Fibroblast of pulmonary artery (primary cell): ENCODE data around the gene SETBP1.

Source experiments
- DNase-seq: peaks from one replicate; pipeline ENCODE4 v3.0.0-alpha.2; 2010; ENCODE audit warnings: low read depth
- H3K4me3 ChIP-seq: replicated peaks from 2 replicates; pipeline ENCODE4 v1.5.1; 2011; ENCODE audit warnings: low read depth, mild to moderate bottlenecking, control low read depth, low read length, moderate library complexity
- TF ChIP-seq, protein P1 (sequence below): IDR thresholded peaks from 2 replicates; pipeline ENCODE4 v1.5.1; 2011; ENCODE audit warnings: mild to moderate bottlenecking, control low read depth, low read length, inconsistent platforms; ENCODE audit errors: missing control alignments

Gene SETBP1

DNA sequence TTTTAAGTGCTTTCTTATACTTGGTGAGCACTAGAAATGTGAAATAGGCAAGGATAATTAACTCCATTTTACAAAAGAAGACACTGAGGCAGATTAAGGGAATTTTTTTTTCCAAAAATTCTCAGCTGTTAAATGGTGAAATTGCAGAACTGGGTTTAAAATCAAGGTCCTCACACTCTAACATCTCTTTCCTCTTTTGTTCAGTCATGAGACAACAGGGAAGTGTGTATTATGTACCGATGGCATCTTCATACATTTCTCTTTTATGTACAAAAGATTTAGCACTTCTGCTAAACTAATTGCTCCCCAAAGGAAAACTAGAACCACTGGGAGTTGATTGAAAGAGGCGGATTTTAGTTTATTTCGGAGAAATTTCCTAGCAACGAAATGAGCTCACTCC lies 203.0 kb downstream of the SETBP1 start:
- H3K4me3 ChIP-seq = no peak overlapping the region
- TF ChIP-seq, protein P1, sequence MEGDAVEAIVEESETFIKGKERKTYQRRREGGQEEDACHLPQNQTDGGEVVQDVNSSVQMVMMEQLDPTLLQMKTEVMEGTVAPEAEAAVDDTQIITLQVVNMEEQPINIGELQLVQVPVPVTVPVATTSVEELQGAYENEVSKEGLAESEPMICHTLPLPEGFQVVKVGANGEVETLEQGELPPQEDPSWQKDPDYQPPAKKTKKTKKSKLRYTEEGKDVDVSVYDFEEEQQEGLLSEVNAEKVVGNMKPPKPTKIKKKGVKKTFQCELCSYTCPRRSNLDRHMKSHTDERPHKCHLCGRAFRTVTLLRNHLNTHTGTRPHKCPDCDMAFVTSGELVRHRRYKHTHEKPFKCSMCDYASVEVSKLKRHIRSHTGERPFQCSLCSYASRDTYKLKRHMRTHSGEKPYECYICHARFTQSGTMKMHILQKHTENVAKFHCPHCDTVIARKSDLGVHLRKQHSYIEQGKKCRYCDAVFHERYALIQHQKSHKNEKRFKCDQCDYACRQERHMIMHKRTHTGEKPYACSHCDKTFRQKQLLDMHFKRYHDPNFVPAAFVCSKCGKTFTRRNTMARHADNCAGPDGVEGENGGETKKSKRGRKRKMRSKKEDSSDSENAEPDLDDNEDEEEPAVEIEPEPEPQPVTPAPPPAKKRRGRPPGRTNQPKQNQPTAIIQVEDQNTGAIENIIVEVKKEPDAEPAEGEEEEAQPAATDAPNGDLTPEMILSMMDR = no peak
- DNase-seq = no peak

DNA sequence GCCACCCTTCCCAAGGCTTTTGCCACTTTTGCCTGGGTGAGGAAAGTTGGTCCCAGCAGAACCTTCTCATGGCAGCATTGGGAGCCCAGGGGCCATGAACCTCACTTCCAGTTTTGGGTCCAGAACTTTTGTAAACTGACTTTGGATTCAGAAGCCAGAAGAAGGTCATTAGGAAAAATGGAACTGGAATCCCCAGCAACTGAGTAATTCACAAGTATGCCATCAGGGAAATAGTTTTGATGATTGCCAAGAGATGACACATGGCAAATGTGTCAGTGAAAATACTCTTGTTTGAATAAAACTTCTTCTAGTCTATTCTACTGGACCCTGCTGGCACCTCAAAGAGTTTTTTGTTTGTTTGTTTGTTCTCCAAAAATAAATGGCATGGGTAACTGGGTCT lies 203.7 kb downstream of the SETBP1 start:
- DNase-seq = no peak
- no peak overlapping the region for H3K4me3 ChIP-seq
- TF ChIP-seq, protein P1 = no peak

DNA sequence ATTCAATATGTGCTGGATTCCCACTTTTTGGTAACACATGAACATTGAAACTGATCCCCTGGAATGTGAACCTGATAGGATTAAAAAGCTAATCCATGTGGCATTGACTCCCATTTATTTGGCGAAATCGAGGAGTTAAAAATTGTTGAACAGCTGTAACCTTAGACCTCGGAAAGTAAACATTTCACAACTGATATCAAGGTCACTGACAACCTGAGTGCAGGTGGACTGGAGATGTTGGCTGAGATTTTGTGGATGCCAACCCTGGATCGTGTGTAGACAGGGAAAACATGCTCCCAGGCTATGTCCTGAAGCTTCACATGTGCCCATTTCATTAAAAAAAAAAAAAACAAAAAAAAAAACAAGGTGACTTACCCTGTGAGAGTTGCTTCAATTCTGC lies 204.8 kb downstream of the SETBP1 start:
- H3K4me3 ChIP-seq = no peak overlapping the region
- TF ChIP-seq, protein P1 = no peak
- DNase-seq = no peak

DNA sequence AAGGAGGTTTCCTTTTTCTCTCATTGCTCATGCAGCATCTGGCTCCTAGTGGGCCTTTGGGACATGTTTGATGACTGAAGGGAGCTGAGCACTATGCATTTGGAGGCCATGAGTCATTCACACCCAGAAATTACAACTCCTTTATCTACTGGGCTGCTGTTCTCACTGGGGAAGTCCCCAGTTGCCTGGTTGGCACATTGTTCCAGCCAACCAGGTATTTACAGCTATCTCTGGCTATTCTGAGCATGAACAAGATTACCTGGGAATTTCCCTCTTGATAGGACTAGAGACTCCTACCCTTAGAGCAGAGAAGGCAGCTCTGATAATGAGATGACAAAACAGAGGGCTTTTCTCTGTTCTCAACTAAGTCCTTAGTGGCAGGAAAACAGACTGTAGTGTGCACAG lies 206.5 kb downstream of the SETBP1 start:
- H3K4me3 ChIP-seq = no peak overlapping the region
- DNase-seq = peak; percentile 51
- TF ChIP-seq, protein P1 = no peak

DNA sequence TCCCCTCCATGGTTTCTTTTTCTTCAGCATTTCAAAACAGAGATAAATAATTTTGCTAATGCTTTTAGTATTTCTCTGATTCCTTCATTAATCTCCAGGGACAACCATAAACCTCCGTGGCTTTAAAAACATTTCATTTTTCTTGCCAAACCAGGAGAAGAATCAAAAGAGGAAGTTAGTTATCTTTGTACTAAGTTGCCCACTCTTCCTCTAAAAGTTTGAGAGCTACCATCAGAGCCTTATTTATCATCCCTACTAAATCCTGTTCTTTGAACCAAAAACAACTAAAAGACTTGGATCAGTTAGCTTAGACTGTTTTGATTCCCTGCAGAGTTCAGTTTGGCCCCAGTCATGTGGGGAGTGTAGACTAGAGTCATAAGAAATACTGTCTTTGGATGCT lies 208.4 kb downstream of the SETBP1 start:
- TF ChIP-seq, protein P1 = no peak

DNA sequence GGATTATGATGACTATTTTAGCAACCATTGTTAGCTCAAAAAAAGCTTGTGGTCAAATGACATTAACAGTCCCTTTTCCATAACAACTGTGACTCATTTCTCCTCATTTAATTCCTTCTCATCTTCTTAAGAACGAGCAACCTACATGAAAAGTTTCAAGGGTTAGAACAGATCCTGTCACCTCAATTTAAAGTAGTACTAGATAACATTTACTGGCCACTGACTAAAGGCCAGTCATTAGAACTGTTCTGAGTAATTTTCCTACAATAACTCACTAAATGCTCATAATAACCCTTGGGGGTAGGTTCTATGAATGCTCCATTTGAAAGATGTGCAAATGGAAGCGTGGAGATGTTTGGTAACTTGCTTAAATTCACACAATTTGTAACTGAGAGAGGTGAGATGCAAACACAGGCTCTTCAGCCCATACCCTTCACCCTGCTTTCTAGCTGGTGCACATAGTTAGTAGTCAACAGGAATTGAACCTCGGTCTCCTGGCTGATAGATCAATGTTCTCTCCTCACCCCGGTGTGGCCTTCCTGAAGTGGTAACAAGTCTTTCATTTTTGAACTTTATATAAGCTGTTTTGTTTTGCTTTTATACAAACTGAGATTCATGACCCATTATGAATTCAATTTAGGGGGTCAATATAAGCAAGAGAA lies 212.5 kb downstream of the SETBP1 start:
- DNase-seq = no peak
- H3K4me3 ChIP-seq = no peak overlapping the region
- TF ChIP-seq, protein P1 = no peak

More for the DNA sequence above, 208.4 kb downstream of the SETBP1 start:
- H3K4me3 ChIP-seq = no peak overlapping the region
- no peak for DNase-seq

DNA sequence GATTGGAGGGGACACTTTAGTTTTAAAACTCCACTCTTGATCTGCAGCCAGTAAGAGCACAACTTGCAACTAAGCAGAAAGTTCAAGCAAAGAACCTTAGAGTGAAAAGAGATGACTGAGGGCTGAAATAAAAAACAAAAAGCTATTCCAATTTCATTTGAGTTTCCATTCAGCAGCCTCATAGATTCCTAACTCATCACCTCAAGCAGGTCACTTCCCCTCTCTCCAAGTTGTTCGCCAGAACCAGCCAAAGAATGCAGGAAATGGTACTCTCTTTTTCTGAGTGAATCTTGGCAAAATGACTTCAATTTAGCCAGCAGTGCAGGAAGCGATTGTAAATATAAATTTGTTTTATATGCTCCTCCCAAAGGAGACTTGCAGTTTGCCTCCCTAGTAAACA lies 213.3 kb downstream of the SETBP1 start:
- no peak for DNase-seq
- TF ChIP-seq, protein P1 = no peak

More for the DNA sequence above, 213.3 kb downstream of the SETBP1 start:
- H3K4me3 ChIP-seq = no peak overlapping the region
